K562 (cell line): ENCODE data around the gene TBC1D1. TPM values are rescaled to one million over a fixed set of nuclear protein-coding genes. Genes with fewer than 3 reads are reported as not detected.

Experiments
- ATAC-seq: fragments of 200-7000 bp; cut with Tn5 transposase; 3 replicates; pipeline ENCODE4 v1.9.1; 2020; ENCODE audit warnings: moderate library complexity
- BruUV-seq: library from RNA; stranded (reverse); fragments of 400-500 nt; replicated peaks from 2 replicates; lab custom pipeline; 2021; lab: Mats Ljungman, UMichigan
- CTCF ChIA-PET: fragments of 300-600 bp; formaldehyde crosslinking; extraction: SDS; loops from one replicate; lab custom pipeline; 2021; ENCODE audit warnings: low intra/inter-chr PET ratio; lab: Yijun Ruan, JAX
- POLR2A ChIA-PET: fragments of 300-600, 350-650 bp; sonication (Branson Sonifier 250); formaldehyde crosslinking; extraction: SDS; loops from one replicate; lab custom pipeline; 2021; ENCODE audit warnings: antibody characterized with exemption, inconsistent platforms; lab: Yijun Ruan, JAX
- DNase-seq, 4 experiments: peaks; one replicate each; pipeline versions ENCODE4 v3.0.0 to v3.0.0-alpha.2; 2011 to 2018; ENCODE audit warnings: low spot score in 3 of 4, mixed read lengths in 3 of 4; ENCODE audit errors: extremely low read depth in 1 of 4
- FAIRE-seq: peaks from 2 replicates; lab custom pipeline; 2011; peaks lifted over from hg19 to GRCh38; lab: Jason Lieb, UNC
- H2AFZ ChIP-seq: 2 replicates; pipeline ENCODE4 v1.6.0; 2011; ENCODE audit warnings: low read depth, low read length, control low read depth, inconsistent platforms
- H3K27ac ChIP-seq: fragments of 200-600 bp; 3 replicates; pipeline ENCODE4 v1.8.0; 2011; ENCODE audit warnings: low read depth, mild to moderate bottlenecking, control low read depth, inconsistent platforms, low read length, moderate library complexity, mixed read lengths; ENCODE audit errors: extremely low read depth
- H3K27me3 ChIP-seq, 2 experiments: fragments of 300-600 bp in 1 of 2; 2 replicates in 1 of 2; 3 replicates in 1 of 2; pipeline versions ENCODE4 v1.6.0 to v1.8.0; 2011; ENCODE audit warnings: inconsistent platforms in 2 of 2, low read length in 2 of 2, mild to moderate bottlenecking in 1 of 2, mixed read lengths in 1 of 2, moderate library complexity in 1 of 2; ENCODE audit not compliant: control insufficient read depth in 2 of 2, insufficient read depth in 2 of 2
- H3K36me3 ChIP-seq: fragments of 300-600 bp; 3 replicates; pipeline ENCODE4 v1.8.0; 2011; ENCODE audit warnings: mild to moderate bottlenecking, low read length, inconsistent platforms; ENCODE audit not compliant: control insufficient read depth, insufficient read depth
- H3K4me1 ChIP-seq, 2 experiments: fragments of 200-600 bp in 1 of 2; replicated peaks in 1 of 2; 2 replicates in 1 of 2; 3 replicates in 1 of 2; pipeline versions ENCODE4 v1.5.1 to v1.8.0; 2011; ENCODE audit warnings: inconsistent platforms in 2 of 2, low read length in 2 of 2, mild to moderate bottlenecking in 1 of 2, mixed read lengths in 1 of 2, moderate library complexity in 1 of 2; ENCODE audit not compliant: control insufficient read depth in 2 of 2, insufficient read depth in 2 of 2
- H3K4me2 ChIP-seq: 2 replicates; pipeline ENCODE4 v1.6.1; 2011; ENCODE audit warnings: low read length, control low read depth, inconsistent platforms, mixed read lengths; ENCODE audit not compliant: insufficient read depth
- H3K4me3 ChIP-seq: fragments of 200-600 bp; sonication (generic), shearing (Covaris generic); 2 replicates; pipeline ENCODE4 v1.5.1; 2016; ENCODE audit warnings: control low read depth, inconsistent platforms
- H3K79me2 ChIP-seq: fragments of 200-600 bp; 3 replicates; pipeline ENCODE4 v1.8.0; 2011; ENCODE audit warnings: low read length, inconsistent platforms; ENCODE audit not compliant: control insufficient read depth, insufficient read depth
- H3K9ac ChIP-seq, 2 experiments: 2 replicates each; pipeline versions ENCODE4 v1.6.0 to v1.6.1; 2011; ENCODE audit warnings: low read depth in 2 of 2, low read length in 2 of 2, control low read depth in 1 of 2, inconsistent platforms in 1 of 2, mild to moderate bottlenecking in 1 of 2, mixed read lengths in 1 of 2; ENCODE audit not compliant: insufficient read depth in 1 of 2
- H3K9me1 ChIP-seq: one replicate; pipeline ENCODE4 v1.6.0; 2011; ENCODE audit warnings: inconsistent platforms, mild to moderate bottlenecking, low read length, moderate library complexity; ENCODE audit not compliant: control insufficient read depth, insufficient read depth
- H3K9me3 ChIP-seq: replicated peaks from 2 replicates; pipeline ENCODE4 v1.5.1; 2011; ENCODE audit warnings: low read depth, low read length, inconsistent platforms; ENCODE audit not compliant: control insufficient read depth, insufficient read depth
- H4K20me1 ChIP-seq: replicated peaks from 2 replicates; pipeline ENCODE4 v1.6.1; 2011; ENCODE audit warnings: low read length, inconsistent platforms, mixed read lengths; ENCODE audit not compliant: control insufficient read depth, insufficient read depth
- CBX2 ChIP-seq: fragments of 200-600 bp; sonication (generic); IDR thresholded peaks from one replicate; pipeline ENCODE4 v1.6.1; 2012; ENCODE audit warnings: mild to moderate bottlenecking, low read length, inconsistent platforms; ENCODE audit not compliant: insufficient read depth, poor library complexity, severe bottlenecking
- COPS2 ChIP-seq: fragments of 450-650 bp; conservative IDR thresholded peaks from 2 replicates; pipeline ENCODE4 v1.6.1; 2016; ENCODE audit warnings: mild to moderate bottlenecking, moderate library complexity
- ESRRA ChIP-seq: fragments of 450-650 bp; IDR thresholded peaks from 2 replicates; pipeline ENCODE4 v1.6.1; 2014; ENCODE audit warnings: low read depth, mild to moderate bottlenecking, moderate library complexity, borderline replicate concordance
- HMG20B ChIP-seq: fragments of 250-450 bp; sonication (Bioruptor Pico); IDR thresholded peaks from 2 replicates; pipeline ENCODE4 v1.5.0; 2021; ENCODE audit warnings: mild to moderate bottlenecking
- NEUROD1 ChIP-seq: fragments of 150-350 bp; IDR thresholded peaks from 2 replicates; pipeline ENCODE4 v1.6.1; 2014; ENCODE audit warnings: borderline replicate concordance, low read length, low read depth; ENCODE audit not compliant: partially characterized antibody
- NR2C2 ChIP-seq, 2 experiments: fragments of 200-800 bp in 1 of 2; sonication (Bioruptor generic) in 1 of 2; sonication (generic) in 1 of 2; formaldehyde crosslinking in 1 of 2; IDR thresholded peaks; 2 replicates each; pipeline versions ENCODE4 v1.6.1 to v1.8.0; 2016 to 2022; ENCODE audit warnings: mild to moderate bottlenecking in 1 of 2, missing compliant biosample characterization in 1 of 2, missing genetic modification characterization in 1 of 2, missing genetic modification reagents in 1 of 2
- PHF8 ChIP-seq: fragments of 200-600 bp; sonication (generic); IDR thresholded peaks from 2 replicates; pipeline ENCODE4 v1.6.1; 2012; ENCODE audit warnings: mixed run types, mild to moderate bottlenecking, inconsistent platforms, low read length, moderate library complexity, borderline replicate concordance
- SMAD4 ChIP-seq: fragments of 250-450 bp; sonication (Bioruptor Pico); conservative IDR thresholded peaks from 2 replicates; pipeline ENCODE4 v1.8.0; 2021; ENCODE audit warnings: inconsistent platforms, mild to moderate bottlenecking, moderate library complexity
- SUPT5H ChIP-seq: fragments of 450-650 bp; IDR thresholded peaks from 2 replicates; pipeline ENCODE4 v1.6.1; 2016
- ZNF121 ChIP-seq: sonication (generic); formaldehyde crosslinking; conservative IDR thresholded peaks from 2 replicates; pipeline ENCODE4 v1.8.0; 2022; ENCODE audit warnings: missing genetic modification reagents
- ZNF507 ChIP-seq: conservative IDR thresholded peaks from 2 replicates; pipeline ENCODE4 v1.6.1; 2017; ENCODE audit warnings: missing genetic modification characterization, missing compliant biosample characterization
- ZNF77 ChIP-seq: fragments of 250-450 bp; sonication (Bioruptor Pico); IDR thresholded peaks from 2 replicates; pipeline ENCODE4 v1.5.0; 2020
- WGBS: fragments of 100-300 bp; shearing (Covaris generic); methylation state at CpG from one replicate; pipeline ENCODE4 v1.1.6; 2016; ENCODE audit warnings: low coverage, mixed read lengths; ENCODE audit not compliant: insufficient coverage; ENCODE audit errors: missing lambda C conversion rate; 5-methylcytosine and 5-hydroxymethylcytosine counted together
- in situ Hi-C: fragments of 300-500 bp; cut with MboI; formaldehyde crosslinking; loops from 4 replicates; pipeline ENCODE4 v1.15.0; 2018; ENCODE audit warnings: inconsistent platforms, mixed read lengths
- intact Hi-C: fragments of 100-400 bp; cut with micrococcal nuclease; formaldehyde crosslinking; loops from 2 replicates; pipeline ENCODE4 v1.14.2; 2022
- polyA plus RNA-seq, 8 experiments: library from polyadenylated mRNA; depleted of rRNA in 4 of 8; stranded (reverse) in 5 of 8; unstranded in 3 of 8; fragments of >200 nt; fragmentation: Nextera tagmentation in 2 of 8; fragmentation: Illumina TruSeq in 1 of 8; extraction: Ambion mirVana in 2 of 8; extraction: Trizol in 1 of 8; gene quantifications; 2 replicates each; pipeline versions ENCODE4 v1.2.1 to v1.2.3, GENCODE V29; 2011 to 2014; ENCODE audit warnings: inconsistent platforms in 1 of 8, missing spikeins in 1 of 8
- total RNA-seq, 7 experiments: library from RNA; depleted of rRNA in 6 of 7; stranded (reverse); fragments of >200 nt in 6 of 7; fragmentation: Illumina TruSeq in 2 of 7; extraction: Trizol in 2 of 7; gene quantifications; 2 replicates each; pipeline versions ENCODE4 v1.2.1 to v1.2.3, GENCODE V29; 2011 to 2021; ENCODE audit warnings: low replicate concordance in 1 of 7
- TF ChIP-seq, protein P1 (sequence below): fragments of 450-650 bp; conservative IDR thresholded peaks from 2 replicates; pipeline ENCODE4 v1.6.1; 2016; ENCODE audit warnings: missing genetic modification characterization, low read depth, mild to moderate bottlenecking, control low read depth, missing compliant biosample characterization
- TF ChIP-seq, protein P2 (sequence below): fragments of 250-450 bp; sonication (Bioruptor Pico); IDR thresholded peaks from 2 replicates; pipeline ENCODE4 v1.5.0; 2021; ENCODE audit warnings: mild to moderate bottlenecking, borderline replicate concordance

TBC1D1 gene
- total and polyA plus RNA-seq, 9 of the 15 experiments (the other 6 are each of a cell fraction or from before 2014, with no cell fraction given): 0.59 to 14.2 (median 8.8) TPM

- 3% methylated on average over 5 of the region's 5 CpGs for WGBS
- Histone ChIP-seq H2AFZ (no peak overlapping the region), H3K9ac (no peak overlapping the region), H3K9me3 (no peaks in the 10 kb centered on the region), H3K4me3 (no peak overlapping the region), H3K27ac (no peak overlapping the region), H3K36me3 (no peaks in the 10 kb centered on the region), H3K4me1 (peaks cover 3 to 5% of the 10 kb centered on the region in 2 experiments; a peak in 3 of 5 replicates), H4K20me1 (no peaks in the 10 kb centered on the region; the same call in 1 of the 2 replicates), H3K4me2 (no peak overlapping the region), H3K79me2 (no peaks in the 10 kb centered on the region), H3K27me3 (peaks cover 6 to 8% of the 10 kb centered on the region in 2 experiments; a peak in 3 of 5 replicates), H3K9me1 (no peaks in the 10 kb centered on the region)
- ChIA-PET CTCF (no interaction called here), POLR2A (interaction anchor here (0.6 kb wide), 1 partner anchor 14 kb away, joined by 3 read pairs; no protein-coding TSS in a partner anchor)
- intact Hi-C loops: no loop called here
- no peak for FAIRE-seq
- DNase-seq: no peak
- TF ChIP-seq ESRRA (no peak), SUPT5H (no peak), ZNF121 (CRISPR knock-in tag) (no peak), ZNF77 (no peak), CBX2 (no peak), ZNF507 (tag) (no peak), PHF8 (no peak), NEUROD1 (no peak), NR2C2 (CRISPR knock-in tag; IDR thresholded peaks at IDR 0.05) (no peak), NR2C2 (tag; IDR thresholded peaks at IDR 0.05) (no peak), SMAD4 (CRISPR knock-in tag) (no peak), HMG20B (no peak), COPS2 (no peak)
- TF ChIP-seq, protein P1, sequence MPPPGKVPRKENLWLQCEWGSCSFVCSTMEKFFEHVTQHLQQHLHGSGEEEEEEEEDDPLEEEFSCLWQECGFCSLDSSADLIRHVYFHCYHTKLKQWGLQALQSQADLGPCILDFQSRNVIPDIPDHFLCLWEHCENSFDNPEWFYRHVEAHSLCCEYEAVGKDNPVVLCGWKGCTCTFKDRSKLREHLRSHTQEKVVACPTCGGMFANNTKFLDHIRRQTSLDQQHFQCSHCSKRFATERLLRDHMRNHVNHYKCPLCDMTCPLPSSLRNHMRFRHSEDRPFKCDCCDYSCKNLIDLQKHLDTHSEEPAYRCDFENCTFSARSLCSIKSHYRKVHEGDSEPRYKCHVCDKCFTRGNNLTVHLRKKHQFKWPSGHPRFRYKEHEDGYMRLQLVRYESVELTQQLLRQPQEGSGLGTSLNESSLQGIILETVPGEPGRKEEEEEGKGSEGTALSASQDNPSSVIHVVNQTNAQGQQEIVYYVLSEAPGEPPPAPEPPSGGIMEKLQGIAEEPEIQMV: no peak
- TF ChIP-seq, protein P2, sequence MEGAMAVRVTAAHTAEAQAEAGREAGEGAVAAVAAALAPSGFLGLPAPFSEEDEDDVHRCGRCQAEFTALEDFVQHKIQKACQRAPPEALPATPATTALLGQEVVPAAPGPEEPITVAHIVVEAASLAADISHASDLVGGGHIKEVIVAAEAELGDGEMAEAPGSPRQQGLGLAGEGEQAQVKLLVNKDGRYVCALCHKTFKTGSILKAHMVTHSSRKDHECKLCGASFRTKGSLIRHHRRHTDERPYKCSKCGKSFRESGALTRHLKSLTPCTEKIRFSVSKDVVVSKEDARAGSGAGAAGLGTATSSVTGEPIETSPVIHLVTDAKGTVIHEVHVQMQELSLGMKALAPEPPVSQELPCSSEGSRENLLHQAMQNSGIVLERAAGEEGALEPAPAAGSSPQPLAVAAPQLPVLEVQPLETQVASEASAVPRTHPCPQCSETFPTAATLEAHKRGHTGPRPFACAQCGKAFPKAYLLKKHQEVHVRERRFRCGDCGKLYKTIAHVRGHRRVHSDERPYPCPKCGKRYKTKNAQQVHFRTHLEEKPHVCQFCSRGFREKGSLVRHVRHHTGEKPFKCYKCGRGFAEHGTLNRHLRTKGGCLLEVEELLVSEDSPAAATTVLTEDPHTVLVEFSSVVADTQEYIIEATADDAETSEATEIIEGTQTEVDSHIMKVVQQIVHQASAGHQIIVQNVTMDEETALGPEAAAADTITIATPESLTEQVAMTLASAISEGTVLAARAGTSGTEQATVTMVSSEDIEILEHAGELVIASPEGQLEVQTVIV (CRISPR knock-in tag): no peak
- in situ Hi-C loops: no loop called here
- ATAC-seq: no peak
- BruUV-seq: no TSS peak
These were observed 99.9 kb downstream of the TBC1D1 start for GRCh38 chr4:37990731-37991245.
